Islet precursor cell (in vitro differentiated cells): ENCODE measurements around the gene CARF.
"Not testable (repeated sequence)": the region's sequence is repeated elsewhere in the genome, so short reads cannot be mapped to it uniquely, and the experiment has no call there.

ENCODE experiments used
- DNase-seq: peaks from one replicate; pipeline ENCODE4 v3.0.0-alpha.2; 2018

Gene CARF

GRCh38 chr2:202911512-202912341, at the start of gene CARF, which contains the start of gene WDR12:
TSS of gene CARF (plus strand) at chr2:202912275. CDS start at chr2:202941903, 29,628 bp downstream.
TSS of gene WDR12 (minus strand) at chr2:202911673. CDS start at chr2:202911476, 197 bp downstream.
- peak; percentile 94 for DNase-seq

- peak; percentile 85 for DNase-seq
Observed at GRCh38 chr2:202870431-202871299, 41.4 kb upstream of the CARF start.

- peak; percentile 85 for DNase-seq
Observed at GRCh38 chr2:202871300-202872141, 40.6 kb upstream of the CARF start, which contains the start of gene ICA1L. TSS of gene ICA1L (minus strand) at chr2:202871766. CDS start at chr2:202829009, 42,757 bp downstream.

GRCh38 chr2:202877699-202878098, 34.4 kb upstream of the CARF start:
- DNase-seq: no peak

- no peak for DNase-seq
Observed at GRCh38 chr2:202881570-202881969, 30.5 kb upstream of the CARF start.

GRCh38 chr2:202883987-202884675, 27.9 kb upstream of the CARF start:
- DNase-seq: no peak

GRCh38 chr2:202885190-202885589, 26.9 kb upstream of the CARF start:
- DNase-seq: no peak

- not testable (repeated sequence) for DNase-seq
Observed at GRCh38 chr2:202905507-202905906, 6.6 kb upstream of the CARF start.

- DNase-seq: no peak
Observed at GRCh38 chr2:202908186-202908585, 3.9 kb upstream of the CARF start.

- DNase-seq: no peak
Observed at GRCh38 chr2:202909394-202910192, 2.5 kb upstream of the CARF start.

- DNase-seq: not testable (repeated sequence)
Observed at GRCh38 chr2:202910250-202910649, 1.8 kb upstream of the CARF start.

- DNase-seq: no peak
Observed at GRCh38 chr2:202910698-202911097, 1.4 kb upstream of the CARF start.

- DNase-seq: no peak
Observed at GRCh38 chr2:202911203-202911511, 918 bp upstream of the CARF start.

- not testable (repeated sequence) for DNase-seq
Observed at GRCh38 chr2:202912342-202913201, 497 bp downstream of the CARF start.

- no peak for DNase-seq
Observed at GRCh38 chr2:202918860-202919259, 6.8 kb downstream of the CARF start.

- DNase-seq: peak; percentile 88
Observed at GRCh38 chr2:202932425-202933138, 20.5 kb downstream of the CARF start.

GRCh38 chr2:202933139-202933510, 21.1 kb downstream of the CARF start:
- no peak for DNase-seq

GRCh38 chr2:202933958-202934357, 21.9 kb downstream of the CARF start:
- DNase-seq: no peak

- no peak for DNase-seq
Observed at GRCh38 chr2:202934456-202934855, 22.4 kb downstream of the CARF start.

- DNase-seq: no peak
Observed at GRCh38 chr2:202938960-202939359, 26.9 kb downstream of the CARF start.
